HUDEP-2 (cell line): Measurements from ENCODE around the gene TTC39B.
"Not testable (repeated sequence)": the region's sequence is repeated elsewhere in the genome, so short reads cannot be mapped to it uniquely, and the experiment has no call there.

Experiments
- DNase-seq, 76 experiments: peaks; one replicate each; lab custom pipeline; 2025; ENCODE audit not compliant: unreplicated experiment in 76 of 76; lab: John Stamatoyannopoulos, UW

Gene TTC39B

GRCh38 chr9:15272377-15272928, 34.6 kb downstream of the TTC39B start:
- no peak for DNase-seq

GRCh38 chr9:15271403-15271802, 35.6 kb downstream of the TTC39B start:
- peak in 1 of 76 experiments; percentile 3 for DNase-seq

GRCh38 chr9:15268782-15269181, 38.2 kb downstream of the TTC39B start:
- no peak for DNase-seq

- DNase-seq, result no peak
Measured at GRCh38 chr9:15268317-15268716, 38.7 kb downstream of the TTC39B start.

GRCh38 chr9:15264918-15265317, 42.1 kb downstream of the TTC39B start:
- no peak for DNase-seq

- no peak for DNase-seq
Measured at GRCh38 chr9:15262581-15262980, 44.4 kb downstream of the TTC39B start.

GRCh38 chr9:15256426-15256825, 50.6 kb downstream of the TTC39B start:
- DNase-seq, result no peak

- no peak for DNase-seq
Measured at GRCh38 chr9:15253786-15254185, 53.2 kb downstream of the TTC39B start.

- no peak for DNase-seq
Measured at GRCh38 chr9:15253197-15253596, 53.8 kb downstream of the TTC39B start.

GRCh38 chr9:15249981-15250380, 57.0 kb downstream of the TTC39B start:
- DNase-seq, result no peak

GRCh38 chr9:15249042-15249818, 57.8 kb downstream of the TTC39B start:
- DNase-seq, result no peak

GRCh38 chr9:15248621-15249020, 58.4 kb downstream of the TTC39B start:
- DNase-seq, result no peak

- no peak for DNase-seq
Measured at GRCh38 chr9:15248081-15248480, 58.9 kb downstream of the TTC39B start.

- no peak for DNase-seq
Measured at GRCh38 chr9:15246708-15247107, 60.3 kb downstream of the TTC39B start.

- DNase-seq, result no peak
Measured at GRCh38 chr9:15246243-15246642, 60.8 kb downstream of the TTC39B start.

GRCh38 chr9:15244001-15244441, 63.0 kb downstream of the TTC39B start:
- DNase-seq, result no peak

GRCh38 chr9:15243081-15243480, 63.9 kb downstream of the TTC39B start:
- DNase-seq, result no peak

- DNase-seq, result no peak
Measured at GRCh38 chr9:15240927-15241326, 66.1 kb downstream of the TTC39B start.

GRCh38 chr9:15239816-15240215, 67.2 kb downstream of the TTC39B start:
- DNase-seq, result no peak

GRCh38 chr9:15238646-15239045, 68.4 kb downstream of the TTC39B start:
- no peak for DNase-seq

- DNase-seq, result no peak
Measured at GRCh38 chr9:15235658-15236057, 71.4 kb downstream of the TTC39B start.

GRCh38 chr9:15233941-15234490, 73.0 kb downstream of the TTC39B start:
- DNase-seq, result not testable (repeated sequence)
